Ishikawa (cell line): ENCODE measurements around the gene CCDC149.

Experiments used
- EGR1 ChIP-seq: IDR thresholded peaks from 2 replicates; pipeline ENCODE4 v1.6.1; 2012
- EP300 ChIP-seq: IDR thresholded peaks from 2 replicates; pipeline ENCODE4 v1.6.1; 2012; ENCODE audit warnings: borderline replicate concordance
- RAD21 ChIP-seq: IDR thresholded peaks from 2 replicates; pipeline ENCODE4 v1.6.1; 2012; ENCODE audit warnings: low read depth
- TAF1 ChIP-seq: IDR thresholded peaks from 2 replicates; pipeline ENCODE4 v1.6.1; 2012; ENCODE audit warnings: low read depth, mild to moderate bottlenecking
- TCF12 ChIP-seq: IDR thresholded peaks from 2 replicates; pipeline ENCODE4 v1.6.1; 2012; ENCODE audit warnings: low read depth
- YY1 ChIP-seq: IDR thresholded peaks from 2 replicates; pipeline ENCODE4 v1.6.1; 2012; ENCODE audit warnings: low read depth
- TF ChIP-seq, protein P1 (sequence below): IDR thresholded peaks from 2 replicates; pipeline ENCODE4 v1.6.1; 2012
- TF ChIP-seq, protein P2 (sequence below): IDR thresholded peaks from 2 replicates; pipeline ENCODE4 v1.6.1; 2012; ENCODE audit warnings: low read depth, mild to moderate bottlenecking
- TF ChIP-seq, protein P3 (sequence below): IDR thresholded peaks from 2 replicates; pipeline ENCODE4 v1.6.1; 2012

DNA sequence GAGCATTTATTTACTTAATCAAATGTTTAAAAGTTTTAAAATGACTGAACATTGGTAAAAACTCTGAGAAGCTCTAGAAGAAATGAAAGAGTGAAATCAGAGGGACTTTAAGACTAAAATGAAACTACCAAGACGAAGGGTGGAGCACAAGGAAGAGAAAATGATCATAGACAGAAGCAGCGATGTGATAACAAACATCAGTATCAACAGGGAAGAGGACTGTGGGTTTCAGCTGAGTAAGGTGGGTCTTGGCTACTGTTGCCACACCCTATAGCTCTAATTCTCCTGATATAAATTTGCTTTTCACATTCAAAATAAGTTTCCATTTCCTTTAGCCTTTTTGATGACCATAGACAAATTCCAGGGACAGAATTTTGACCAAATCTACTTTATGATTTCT is 99.1 kb downstream of the CCDC149 start:
- TF ChIP-seq, protein P1, sequence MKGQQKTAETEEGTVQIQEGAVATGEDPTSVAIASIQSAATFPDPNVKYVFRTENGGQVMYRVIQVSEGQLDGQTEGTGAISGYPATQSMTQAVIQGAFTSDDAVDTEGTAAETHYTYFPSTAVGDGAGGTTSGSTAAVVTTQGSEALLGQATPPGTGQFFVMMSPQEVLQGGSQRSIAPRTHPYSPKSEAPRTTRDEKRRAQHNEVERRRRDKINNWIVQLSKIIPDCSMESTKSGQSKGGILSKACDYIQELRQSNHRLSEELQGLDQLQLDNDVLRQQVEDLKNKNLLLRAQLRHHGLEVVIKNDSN: no peak
- TF ChIP-seq, protein P2, sequence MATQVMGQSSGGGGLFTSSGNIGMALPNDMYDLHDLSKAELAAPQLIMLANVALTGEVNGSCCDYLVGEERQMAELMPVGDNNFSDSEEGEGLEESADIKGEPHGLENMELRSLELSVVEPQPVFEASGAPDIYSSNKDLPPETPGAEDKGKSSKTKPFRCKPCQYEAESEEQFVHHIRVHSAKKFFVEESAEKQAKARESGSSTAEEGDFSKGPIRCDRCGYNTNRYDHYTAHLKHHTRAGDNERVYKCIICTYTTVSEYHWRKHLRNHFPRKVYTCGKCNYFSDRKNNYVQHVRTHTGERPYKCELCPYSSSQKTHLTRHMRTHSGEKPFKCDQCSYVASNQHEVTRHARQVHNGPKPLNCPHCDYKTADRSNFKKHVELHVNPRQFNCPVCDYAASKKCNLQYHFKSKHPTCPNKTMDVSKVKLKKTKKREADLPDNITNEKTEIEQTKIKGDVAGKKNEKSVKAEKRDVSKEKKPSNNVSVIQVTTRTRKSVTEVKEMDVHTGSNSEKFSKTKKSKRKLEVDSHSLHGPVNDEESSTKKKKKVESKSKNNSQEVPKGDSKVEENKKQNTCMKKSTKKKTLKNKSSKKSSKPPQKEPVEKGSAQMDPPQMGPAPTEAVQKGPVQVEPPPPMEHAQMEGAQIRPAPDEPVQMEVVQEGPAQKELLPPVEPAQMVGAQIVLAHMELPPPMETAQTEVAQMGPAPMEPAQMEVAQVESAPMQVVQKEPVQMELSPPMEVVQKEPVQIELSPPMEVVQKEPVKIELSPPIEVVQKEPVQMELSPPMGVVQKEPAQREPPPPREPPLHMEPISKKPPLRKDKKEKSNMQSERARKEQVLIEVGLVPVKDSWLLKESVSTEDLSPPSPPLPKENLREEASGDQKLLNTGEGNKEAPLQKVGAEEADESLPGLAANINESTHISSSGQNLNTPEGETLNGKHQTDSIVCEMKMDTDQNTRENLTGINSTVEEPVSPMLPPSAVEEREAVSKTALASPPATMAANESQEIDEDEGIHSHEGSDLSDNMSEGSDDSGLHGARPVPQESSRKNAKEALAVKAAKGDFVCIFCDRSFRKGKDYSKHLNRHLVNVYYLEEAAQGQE: no peak
- TF ChIP-seq, protein P3, sequence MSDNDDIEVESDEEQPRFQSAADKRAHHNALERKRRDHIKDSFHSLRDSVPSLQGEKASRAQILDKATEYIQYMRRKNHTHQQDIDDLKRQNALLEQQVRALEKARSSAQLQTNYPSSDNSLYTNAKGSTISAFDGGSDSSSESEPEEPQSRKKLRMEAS: no peak
- TF ChIP-seq RAD21 (no peak), YY1 (no peak), TCF12 (no peak), EP300 (no peak), TAF1 (no peak), EGR1 (no peak)
